ENCODE measurements around the gene SNX3. TPM values are rescaled to one million over a fixed set of nuclear protein-coding genes. Genes with fewer than 3 reads are reported as not detected.

Gene SNX3
- total and polyA plus RNA-seq, 9 donors, result 140 to 437 (median 180) TPM

GRCh38 chr6:108227290-108227689 is 33.5 kb downstream of the SNX3 start:
- Histone ChIP-seq H3K4me3 (no peak overlapping the region), H3K4me1 (ENCODE audit: insufficient read depth) (no peaks in the 10 kb centered on the region), H3K36me3 (no peaks in the 10 kb centered on the region), H3K9me3 (no peaks in the 10 kb centered on the region), H3K27ac (no peak overlapping the region), H3K27me3 (no peaks in the 10 kb centered on the region)
- no peak for DNase-seq
- WGBS, 3 donors, result 96 to 99% (median 96%) methylated on average over 3 of the region's 3 CpGs
- TF ChIP-seq CTCF (IDR thresholded peaks at IDR 0.05), result no peak
- TF ChIP-seq POLR2A (IDR thresholded peaks at IDR 0.05), result no peak
- TF ChIP-seq EP300 (IDR thresholded peaks at IDR 0.05), result no peak
- intact Hi-C loops (cut with DNase I), result no loop called here

- Histone ChIP-seq H3K4me3 (no peak overlapping the region), H3K9me3 (no peaks in the 10 kb centered on the region), H3K36me3 (no peaks in the 10 kb centered on the region), H3K4me1 (ENCODE audit: insufficient read depth) (no peaks in the 10 kb centered on the region), H3K27me3 (no peaks in the 10 kb centered on the region), H3K27ac (no peak overlapping the region)
- TF ChIP-seq EP300 (IDR thresholded peaks at IDR 0.05), result no peak
- no peak for TF ChIP-seq POLR2A (IDR thresholded peaks at IDR 0.05)
- no peak for TF ChIP-seq CTCF (IDR thresholded peaks at IDR 0.05)
- no peak for DNase-seq
- intact Hi-C loops (cut with DNase I), result no loop called here
- WGBS, 3 donors, result 63 to 76% (median 75%) methylated on average over 1 of the region's 1 CpG
These were observed 38.3 kb downstream of the SNX3 start for GRCh38 chr6:108222504-108222903.

GRCh38 chr6:108222064-108222463 is 38.8 kb downstream of the SNX3 start:
- no peak overlapping the region for H3K27ac ChIP-seq
- H3K4me1 ChIP-seq (ENCODE audit: insufficient read depth), result no peaks in the 10 kb centered on the region
- TF ChIP-seq CTCF (IDR thresholded peaks at IDR 0.05) (no peak), EP300 (IDR thresholded peaks at IDR 0.05) (no peak), POLR2A (IDR thresholded peaks at IDR 0.05) (no peak)
- no peak for DNase-seq
- no peaks in the 10 kb centered on the region for H3K9me3 ChIP-seq
- WGBS, 3 donors, result 88 to 97% (median 94%) methylated on average over 2 of the region's 2 CpGs
- H3K36me3 ChIP-seq, result no peaks in the 10 kb centered on the region
- H3K27me3 ChIP-seq, result no peaks in the 10 kb centered on the region
- intact Hi-C loops (cut with DNase I), result no loop called here
- H3K4me3 ChIP-seq, result no peak overlapping the region

- 94 to 98% (median 96%) methylated on average over 2 of the region's 2 CpGs for WGBS, 3 donors
- H3K36me3 ChIP-seq, result no peaks in the 10 kb centered on the region
- H3K27me3 ChIP-seq, result no peaks in the 10 kb centered on the region
- H3K27ac ChIP-seq, result no peak overlapping the region
- no peaks in the 10 kb centered on the region for H3K9me3 ChIP-seq
- TF ChIP-seq EP300 (IDR thresholded peaks at IDR 0.05), result no peak
- TF ChIP-seq CTCF (IDR thresholded peaks at IDR 0.05), result no peak
- no peak for TF ChIP-seq POLR2A (IDR thresholded peaks at IDR 0.05)
- DNase-seq, result no peak
- no peaks in the 10 kb centered on the region for H3K4me1 ChIP-seq (ENCODE audit: insufficient read depth)
- intact Hi-C loops (cut with DNase I), result no loop called here
- H3K4me3 ChIP-seq, result no peak overlapping the region
These were observed 49.2 kb downstream of the SNX3 start for GRCh38 chr6:108211671-108212070.

GRCh38 chr6:108210556-108210955 is 50.3 kb downstream of the SNX3 start:
- WGBS, 3 donors, result 94 to 97% (median 95%) methylated on average over 2 of the region's 2 CpGs
- no peak for DNase-seq
- Histone ChIP-seq H3K9me3 (no peaks in the 10 kb centered on the region), H3K4me3 (no peak overlapping the region), H3K27ac (no peak overlapping the region), H3K36me3 (no peaks in the 10 kb centered on the region), H3K27me3 (no peaks in the 10 kb centered on the region), H3K4me1 (ENCODE audit: insufficient read depth) (no peaks in the 10 kb centered on the region)
- intact Hi-C loops (cut with DNase I), result no loop called here
- TF ChIP-seq CTCF (IDR thresholded peaks at IDR 0.05) (no peak), POLR2A (IDR thresholded peaks at IDR 0.05) (no peak), EP300 (IDR thresholded peaks at IDR 0.05) (no peak)
